Activated CD4-positive, CD25-positive, alpha-beta regulatory T cell treated with anti-CD3 and anti-CD28 coated beads, Interleukin-2, amount 50 U/mL, for 72 hours (primary cell): ENCODE measurements around the gene SLC46A3.
"Not testable (repeated sequence)": the region's sequence is repeated elsewhere in the genome, so short reads cannot be mapped to it uniquely, and the experiment has no call there.

Experiments
- DNase-seq: peaks from one replicate; pipeline ENCODE4 v3.0.0; 2021

The SLC46A3 gene

GRCh38 chr13:28729541-28729940 is 10.8 kb upstream of the SLC46A3 start:
- no peak for DNase-seq

DNA sequence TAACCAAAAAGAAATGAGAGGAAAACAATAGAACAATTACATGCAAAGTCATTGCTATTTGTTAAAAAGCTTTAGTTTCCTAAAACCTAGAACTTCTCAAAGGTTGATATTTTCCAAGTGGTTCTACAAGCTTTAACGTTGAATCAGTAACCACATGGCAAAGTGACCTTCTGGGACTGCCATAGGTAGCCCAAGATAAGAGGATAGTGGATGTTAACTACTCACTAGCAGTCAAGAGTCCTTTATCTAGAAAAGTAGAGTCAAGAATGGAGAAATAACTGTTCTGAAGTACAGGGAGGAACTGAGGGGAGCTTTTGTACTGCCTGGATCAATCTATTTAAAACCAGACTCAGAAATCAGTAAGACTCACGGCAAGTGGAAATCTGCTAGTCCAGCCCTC is 9.9 kb upstream of the SLC46A3 start:
- DNase-seq: no peak

DNA sequence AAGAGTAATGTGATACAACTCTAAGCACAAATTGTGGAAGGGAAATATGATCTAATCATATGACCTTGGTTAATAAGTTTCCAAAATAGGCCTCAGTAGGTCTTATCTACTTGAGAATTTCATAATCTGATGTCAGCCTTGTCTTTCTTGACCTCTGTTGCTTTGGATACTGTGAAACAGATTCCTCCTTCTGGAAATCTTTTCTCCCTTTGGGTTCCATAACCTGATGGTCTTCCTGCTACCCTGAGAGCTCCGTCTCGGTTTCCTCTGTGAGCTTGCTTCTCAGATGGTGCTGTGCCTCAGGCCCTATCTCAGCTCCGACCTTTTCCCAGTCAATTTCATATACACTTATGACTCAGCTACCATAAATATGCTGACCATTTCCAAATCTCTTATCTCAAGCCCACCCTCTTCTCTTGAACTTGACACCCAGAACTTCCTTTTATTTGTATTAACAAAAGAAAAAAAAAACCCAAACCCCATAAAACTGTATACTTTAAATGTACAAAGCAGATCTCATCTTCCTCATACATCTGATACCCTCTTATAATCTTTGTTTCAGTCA is 6.4 kb upstream of the SLC46A3 start:
- DNase-seq: no peak

DNA sequence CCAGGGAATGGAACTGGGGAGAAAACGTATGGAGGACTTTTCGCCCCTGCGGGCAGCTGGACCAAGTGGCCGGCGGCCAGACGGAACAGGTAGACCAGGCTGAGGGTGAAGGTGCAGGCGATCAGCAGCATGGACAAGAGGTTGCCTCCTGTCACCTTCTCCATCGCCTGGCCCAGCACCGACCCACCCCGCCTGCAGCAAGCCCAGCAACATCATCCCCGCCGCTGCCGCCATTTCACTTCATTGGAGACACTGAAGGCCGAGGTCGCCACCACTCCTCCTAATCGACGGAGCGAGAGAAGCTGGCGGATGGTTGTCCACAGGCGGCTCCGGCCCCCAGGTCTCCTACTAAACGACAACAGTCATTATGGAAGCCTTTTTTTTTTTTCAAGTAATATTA is 5.0 kb upstream of the SLC46A3 start:
- DNase-seq: no peak

- no peak for DNase-seq
Observed at GRCh38 chr13:28719227-28720055, 671 bp upstream of the SLC46A3 start.

DNA sequence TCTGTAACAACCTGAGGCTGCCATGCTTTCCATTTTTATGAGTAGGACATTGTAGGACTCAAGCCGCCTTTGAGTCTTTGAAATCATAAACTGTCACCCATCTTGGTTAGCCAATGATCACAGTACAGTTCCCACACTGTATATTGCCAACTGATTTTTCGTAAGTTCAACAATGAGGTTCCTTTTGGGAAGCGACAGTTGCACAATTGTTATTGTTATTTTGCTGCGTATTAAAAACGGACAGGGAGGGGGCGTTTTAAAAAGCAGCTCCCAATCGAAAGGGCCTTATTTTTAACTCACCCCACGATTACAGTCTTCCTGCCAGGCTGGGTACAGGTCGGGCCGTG is 601 bp downstream of the SLC46A3 start:
- DNase-seq: no peak

GRCh38 chr13:28717170-28717569 is 1.6 kb downstream of the SLC46A3 start:
- DNase-seq: no peak

DNA sequence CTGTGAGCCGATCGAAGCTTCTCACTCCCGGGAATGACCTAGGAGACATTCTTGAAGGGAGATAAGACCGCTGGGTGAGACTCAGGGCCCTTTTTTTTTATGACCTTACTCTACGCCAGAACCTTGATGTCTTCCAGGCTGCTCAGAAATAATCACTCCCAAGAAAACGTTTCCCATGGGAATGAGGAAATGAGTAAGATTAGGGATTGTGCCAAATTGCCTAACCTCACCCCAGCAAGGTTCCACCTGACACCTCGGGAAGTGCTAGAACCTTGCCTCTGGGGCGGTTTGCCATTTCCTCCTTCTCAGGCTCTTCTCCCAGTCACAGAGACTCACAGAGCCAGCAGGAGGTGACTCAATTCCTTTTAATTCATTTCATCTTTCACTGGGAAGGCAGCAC is 2.3 kb downstream of the SLC46A3 start:
- DNase-seq: no peak

GRCh38 chr13:28714651-28715050 is 4.1 kb downstream of the SLC46A3 start:
- DNase-seq: no peak

DNA sequence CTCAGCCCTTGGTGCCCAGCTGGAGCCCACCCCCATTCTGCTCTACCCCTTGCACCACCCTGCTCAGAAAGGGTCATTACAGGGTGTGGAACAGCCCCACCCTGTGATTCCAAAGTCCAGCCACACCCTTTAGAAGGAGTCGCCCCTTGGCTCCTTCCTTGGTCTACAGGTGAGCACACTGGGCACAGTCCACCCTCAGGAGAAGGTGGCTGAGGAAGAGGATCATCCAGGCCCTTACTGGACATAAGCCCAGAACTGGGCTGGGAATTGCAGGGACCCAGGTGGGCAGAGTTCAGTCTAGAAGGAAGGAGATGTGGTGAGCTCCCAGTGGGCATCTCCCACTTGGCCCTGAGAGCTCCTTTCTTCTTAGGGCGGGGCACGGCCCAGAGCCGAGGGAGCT is 8.6 kb downstream of the SLC46A3 start:
- no peak for DNase-seq

DNA sequence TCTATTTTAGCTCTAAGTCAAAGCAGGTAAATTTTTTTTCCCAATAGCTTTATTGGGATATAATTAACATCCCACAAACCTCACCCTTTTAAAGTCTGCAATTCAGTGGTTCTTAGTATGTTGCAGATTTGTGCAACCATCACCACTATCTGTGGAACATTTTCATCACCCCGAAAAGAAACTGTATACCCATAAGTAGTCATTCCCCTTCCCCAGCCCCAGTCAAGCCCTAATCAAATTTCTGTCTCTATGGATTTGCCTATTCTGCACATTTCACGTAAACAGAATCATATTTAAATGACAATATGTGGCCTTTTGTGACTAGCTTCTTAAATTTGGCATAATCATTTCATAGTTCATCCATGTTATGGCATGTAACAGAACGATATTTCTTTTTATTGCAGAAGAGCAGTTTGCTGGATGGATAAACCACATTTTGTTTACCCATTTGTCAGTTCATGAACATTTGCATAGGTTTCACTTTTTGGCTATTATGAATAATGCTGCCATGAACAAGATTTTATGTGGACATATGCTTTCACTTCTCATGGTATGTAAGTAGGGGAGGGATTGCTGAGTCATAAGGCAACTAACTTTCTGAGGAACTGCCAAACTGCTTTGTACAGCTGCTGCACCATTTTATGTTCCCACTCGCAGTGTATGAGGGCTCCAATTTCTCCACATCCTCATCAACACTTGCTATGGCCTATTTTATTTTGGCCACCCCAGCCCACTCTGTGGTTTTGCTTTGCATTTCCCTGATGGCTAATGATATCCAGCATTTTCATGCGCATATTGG is 10.9 kb downstream of the SLC46A3 start:
- no peak for DNase-seq

- DNase-seq: no peak
Observed at GRCh38 chr13:28705461-28706083, 13.2 kb downstream of the SLC46A3 start.

DNA sequence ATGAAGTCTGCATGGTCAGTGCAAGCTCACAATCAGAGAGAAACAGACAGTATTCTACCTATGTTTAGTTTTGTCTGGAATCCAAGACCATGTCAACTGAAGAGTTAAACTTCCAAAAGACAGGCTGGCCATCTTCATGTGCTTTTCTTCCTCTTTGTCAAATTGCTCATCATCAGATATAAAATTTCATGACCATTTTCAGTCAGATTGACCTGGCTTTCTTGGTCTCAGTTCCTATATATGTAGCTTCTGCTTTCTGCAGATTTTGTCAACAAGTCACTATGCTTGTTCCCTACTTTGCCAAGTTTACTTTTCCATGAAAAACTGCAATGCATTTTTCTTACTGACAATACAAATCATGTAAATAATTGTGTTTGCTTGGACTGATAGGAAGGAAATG is 13.9 kb downstream of the SLC46A3 start:
- DNase-seq: no peak

GRCh38 chr13:28704282-28704681 is 14.5 kb downstream of the SLC46A3 start:
- DNase-seq: no peak

GRCh38 chr13:28699246-28699645 is 19.5 kb downstream of the SLC46A3 start:
- DNase-seq: no peak

GRCh38 chr13:28697441-28697840 is 21.3 kb downstream of the SLC46A3 start:
- DNase-seq: no peak

DNA sequence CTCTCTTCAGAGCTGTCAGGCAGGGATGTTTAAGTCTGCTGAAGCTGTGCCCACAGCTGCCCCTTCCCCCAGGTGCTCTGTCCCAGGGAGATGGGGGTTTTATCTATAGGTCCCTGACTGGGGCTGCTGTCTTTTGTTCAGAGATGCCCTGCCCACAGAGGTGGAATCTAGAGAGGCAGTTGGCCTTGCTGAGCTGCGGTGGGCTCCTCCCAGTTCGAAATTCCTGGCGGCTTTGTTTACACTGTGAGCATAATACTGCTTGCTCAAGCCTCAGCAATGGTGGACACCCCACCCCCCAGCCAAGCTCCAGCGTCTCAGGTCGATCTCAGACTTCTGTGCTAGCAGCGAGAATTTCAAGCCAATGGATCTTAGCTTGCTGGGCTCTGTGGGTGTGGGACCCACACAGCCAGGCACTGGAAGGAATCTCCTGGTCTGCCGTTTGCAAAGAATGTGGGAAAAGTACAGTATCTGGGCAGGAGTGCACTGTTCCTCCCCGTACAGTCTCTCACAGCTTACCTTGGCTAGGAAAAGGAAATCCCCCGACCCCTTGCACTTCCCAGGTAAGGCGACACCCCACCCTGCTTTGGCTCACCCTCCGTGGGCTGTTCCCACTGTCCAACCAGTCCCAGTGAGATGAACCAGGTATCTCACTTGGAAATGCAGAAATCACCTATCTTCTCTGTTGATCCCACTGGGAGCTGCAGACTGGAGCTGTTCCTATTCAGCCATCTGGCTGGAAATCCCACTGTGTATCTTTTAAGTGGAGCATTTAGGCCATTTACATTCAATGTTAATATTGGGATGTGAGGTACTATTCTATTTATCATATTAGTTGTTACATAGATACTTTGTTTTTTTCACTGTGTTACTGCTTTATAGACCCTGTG is 24.9 kb downstream of the SLC46A3 start:
- not testable (repeated sequence) for DNase-seq

GRCh38 chr13:28685892-28686291 is 32.9 kb downstream of the SLC46A3 start:
- no peak for DNase-seq

DNA sequence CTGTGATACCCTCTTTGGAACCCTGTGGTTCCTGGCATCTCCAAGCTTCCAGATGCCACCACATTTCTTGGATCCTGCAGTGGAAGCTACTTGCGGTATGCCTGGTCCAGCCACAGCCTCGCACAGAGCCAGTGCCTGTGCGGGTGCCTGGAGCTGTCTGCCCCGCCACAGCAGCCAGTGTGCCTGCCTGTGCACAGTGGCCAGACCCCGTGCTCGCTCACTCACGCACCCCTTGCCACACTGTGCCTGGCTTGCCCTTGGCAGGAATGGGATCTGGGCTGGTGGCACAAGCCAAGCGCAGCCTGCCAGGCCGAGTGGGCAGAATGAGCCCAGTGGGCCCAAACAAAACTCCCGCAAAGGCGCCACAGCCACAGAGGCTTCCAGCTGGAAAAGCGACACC is 33.7 kb downstream of the SLC46A3 start:
- DNase-seq: no peak

GRCh38 chr13:28684257-28684656 is 34.5 kb downstream of the SLC46A3 start:
- DNase-seq: no peak

DNA sequence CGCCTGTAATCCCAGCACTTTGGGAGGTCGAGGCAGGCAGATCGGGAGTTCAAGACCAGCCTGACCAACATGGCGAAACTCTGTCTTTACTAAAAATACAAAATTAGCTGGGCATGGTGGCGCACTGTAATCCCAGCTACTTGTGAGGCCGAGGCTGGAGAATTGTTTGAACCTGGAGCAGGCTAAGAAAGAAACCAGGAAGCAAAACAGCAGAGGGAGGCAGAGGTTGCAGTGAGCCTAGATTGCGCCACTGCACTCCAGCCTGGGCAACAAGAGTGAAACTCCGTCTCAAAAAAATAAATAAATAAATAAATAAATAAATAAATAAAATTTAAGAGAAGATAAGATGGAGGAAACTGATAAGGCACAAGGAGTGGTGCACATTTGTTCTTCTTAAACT is 35.6 kb downstream of the SLC46A3 start:
- DNase-seq: not testable (repeated sequence)

- DNase-seq: no peak
Observed at GRCh38 chr13:28680541-28680940, 38.2 kb downstream of the SLC46A3 start.

GRCh38 chr13:28679628-28680027 is 39.1 kb downstream of the SLC46A3 start:
- DNase-seq: no peak
